ENCODE data around the gene XRN2.

Gene XRN2

DNA sequence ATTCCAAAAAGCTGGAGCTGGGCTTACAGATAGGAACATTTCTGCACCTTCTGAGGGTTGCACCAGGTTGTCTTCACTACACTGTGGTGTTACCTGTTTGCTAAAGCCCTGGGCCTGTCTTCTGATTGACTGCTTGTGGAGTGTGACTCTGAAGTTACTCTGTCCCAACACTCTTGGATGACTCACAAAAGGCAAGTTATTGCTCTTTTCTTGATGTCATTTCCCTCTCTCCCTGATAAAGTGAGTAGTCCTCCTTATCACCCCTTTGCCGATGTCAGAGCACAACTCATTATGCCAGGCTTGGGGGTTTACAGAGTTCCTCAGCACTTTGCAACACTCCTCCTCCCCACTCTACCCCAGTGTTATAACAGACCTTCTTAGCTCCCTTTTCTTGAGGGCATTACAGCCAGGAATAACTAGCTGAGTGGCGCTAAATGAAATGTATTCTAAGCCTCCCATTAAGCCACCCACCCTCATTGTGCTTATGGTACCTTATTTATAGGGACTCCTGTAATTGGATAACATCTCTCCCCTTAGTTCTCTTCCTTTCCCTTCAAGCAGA lies 130.3 kb downstream of the XRN2 start:
- DNase-seq = no peak

DNA sequence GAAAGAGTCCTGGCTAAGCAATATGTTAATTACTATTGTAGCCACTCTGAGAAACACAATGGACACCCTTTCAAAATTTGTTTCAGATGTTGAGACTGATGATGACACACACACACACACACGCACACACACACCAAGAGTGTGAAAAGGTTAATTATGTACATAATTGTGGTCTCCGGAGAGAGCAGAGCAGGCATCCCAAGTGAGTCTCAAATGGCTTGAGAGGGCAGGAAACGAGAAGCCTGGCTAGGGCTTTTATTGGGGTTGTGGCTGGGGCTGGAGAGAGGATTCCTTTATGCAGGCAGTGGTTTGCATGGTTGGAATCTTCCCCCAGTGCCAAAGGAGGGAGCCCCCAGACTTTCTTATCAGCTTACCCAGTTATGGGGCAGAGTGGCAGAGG lies 132.4 kb downstream of the XRN2 start:
- DNase-seq = no peak

DNA sequence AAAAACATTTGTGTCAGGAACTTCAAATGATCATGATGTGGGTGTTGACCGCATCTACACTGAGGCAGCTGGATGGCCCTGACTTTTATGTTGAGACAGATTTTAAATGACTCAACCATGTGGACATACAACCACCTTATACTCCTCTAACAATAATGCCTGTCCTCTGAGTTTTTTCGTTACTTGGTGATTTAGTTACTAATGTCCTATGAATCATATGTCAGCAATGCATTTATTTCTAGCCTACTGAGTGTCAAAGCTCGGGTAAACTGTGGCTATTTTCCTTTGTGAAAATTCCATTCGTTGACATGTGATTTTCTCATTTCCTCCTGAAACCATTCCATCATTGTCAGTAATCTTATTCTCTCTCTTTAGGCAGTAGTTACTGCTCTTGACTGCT lies 133.1 kb downstream of the XRN2 start:
- DNase-seq = no peak

DNA sequence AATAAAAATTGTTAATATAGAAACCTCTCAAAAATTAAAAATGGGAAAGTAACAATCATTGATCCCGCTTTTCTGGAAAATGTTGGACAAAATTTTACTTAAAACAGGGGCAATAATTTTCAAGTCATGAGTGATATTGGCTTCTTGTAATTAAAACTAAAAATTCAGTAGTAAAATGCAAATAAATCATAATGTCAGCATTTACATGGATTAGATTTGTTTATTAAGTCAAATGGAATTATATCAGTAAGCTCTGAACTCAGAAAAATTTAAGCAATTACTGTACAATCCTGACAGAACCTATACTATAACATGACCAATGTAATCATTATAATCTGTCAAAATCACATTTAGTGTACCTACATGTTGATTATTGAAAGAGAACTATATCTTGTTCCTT lies 134.1 kb downstream of the XRN2 start:
- DNase-seq = no peak

DNA sequence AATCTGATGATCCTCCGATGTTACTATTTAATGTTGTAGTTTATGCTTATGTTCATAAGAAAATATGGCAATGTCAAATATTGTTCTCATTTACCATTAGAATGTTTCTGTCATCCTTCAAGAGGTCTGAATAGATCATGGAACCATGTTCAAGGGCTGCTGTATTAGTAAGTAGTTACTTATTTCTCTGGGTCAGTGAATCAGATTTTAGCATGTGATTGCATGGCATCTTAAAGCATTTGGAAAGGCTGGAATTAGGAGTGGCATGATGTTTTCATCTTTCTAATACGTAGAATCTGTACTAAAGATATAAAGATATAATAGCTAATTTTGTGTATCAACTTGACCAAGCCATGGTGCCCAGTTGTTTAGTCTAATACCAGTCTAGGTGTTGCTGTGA lies 134.7 kb downstream of the XRN2 start:
- DNase-seq = no peak

Data from eye (tissue), 1 donor.